HepG2 (cell line): ENCODE results near the gene CAMTA2. TPM values are rescaled to one million over a fixed set of nuclear protein-coding genes. Genes with fewer than 3 reads are reported as not detected.

ENCODE experiments used
- AKAP8 ChIP-seq: sonication (generic); formaldehyde crosslinking; IDR thresholded peaks from 2 replicates; pipeline ENCODE4 v1.5.1; 2020; ENCODE audit warnings: mild to moderate bottlenecking, missing genetic modification reagents
- BRD4 ChIP-seq: sonication (generic); formaldehyde crosslinking; IDR thresholded peaks from 2 replicates; pipeline ENCODE4 v1.4.0; 2020; ENCODE audit warnings: missing genetic modification reagents
- GATAD1 ChIP-seq: IDR thresholded peaks from 2 replicates; pipeline ENCODE4 v1.6.1; 2016; ENCODE audit warnings: missing genetic modification reagents, missing compliant biosample characterization
- IRF2 ChIP-seq: IDR thresholded peaks from 2 replicates; pipeline ENCODE4 v1.6.1; 2018; ENCODE audit warnings: missing genetic modification reagents, missing compliant biosample characterization
- KDM3A ChIP-seq: IDR thresholded peaks from 2 replicates; pipeline ENCODE4 v1.6.1; 2018; ENCODE audit warnings: low read depth, missing compliant biosample characterization
- NFKB2 ChIP-seq: sonication (generic); formaldehyde crosslinking; IDR thresholded peaks from 2 replicates; pipeline ENCODE4 v1.4.0; 2020; ENCODE audit warnings: missing genetic modification reagents, borderline replicate concordance
- PAWR ChIP-seq: sonication (generic); formaldehyde crosslinking; IDR thresholded peaks from 2 replicates; pipeline ENCODE4 v1.4.0; 2020; ENCODE audit warnings: missing genetic modification reagents, mild to moderate bottlenecking, borderline replicate concordance
- RBM39 ChIP-seq: fragments of 200-400 bp; formaldehyde crosslinking; IDR thresholded peaks from one replicate; pipeline ENCODE4 v1.6.1; 2018; ENCODE audit warnings: antibody characterized with exemption, mild to moderate bottlenecking, low read depth, low read length; ENCODE audit not compliant: poor library complexity, severe bottlenecking
- SALL1 ChIP-seq: sonication (generic); formaldehyde crosslinking; IDR thresholded peaks from 2 replicates; pipeline ENCODE4 v1.8.0; 2022; ENCODE audit warnings: mild to moderate bottlenecking, missing genetic modification reagents
- SMAD9 ChIP-seq: sonication (generic); formaldehyde crosslinking; IDR thresholded peaks from 2 replicates; pipeline ENCODE4 v1.5.1; 2020; ENCODE audit warnings: mild to moderate bottlenecking, missing genetic modification reagents
- STAG1 ChIP-seq: sonication (generic); formaldehyde crosslinking; IDR thresholded peaks from 2 replicates; pipeline ENCODE4 v1.4.0; 2020; ENCODE audit warnings: missing genetic modification reagents
- TAF1 ChIP-seq: sonication (generic); formaldehyde crosslinking; IDR thresholded peaks from 2 replicates; pipeline ENCODE4 v1.4.0; 2020; ENCODE audit warnings: missing genetic modification reagents
- ZFP62 ChIP-seq: sonication (generic); formaldehyde crosslinking; IDR thresholded peaks from 2 replicates; pipeline ENCODE4 v1.4.0; 2020; ENCODE audit warnings: missing genetic modification reagents
- ZNF234 ChIP-seq: sonication (generic); formaldehyde crosslinking; conservative IDR thresholded peaks from 2 replicates; pipeline ENCODE4 v1.5.1; 2020; ENCODE audit warnings: mild to moderate bottlenecking, missing genetic modification reagents
- ZSCAN12 ChIP-seq: sonication (generic); formaldehyde crosslinking; IDR thresholded peaks from 2 replicates; pipeline ENCODE4 v1.9.0; 2021; ENCODE audit warnings: mild to moderate bottlenecking, missing genetic modification reagents
- polyA plus RNA-seq, 8 experiments: library from polyadenylated mRNA; depleted of rRNA in 3 of 8; stranded (reverse) in 7 of 8; unstranded in 1 of 8; fragments of >200 nt; fragmentation: Illumina TruSeq in 4 of 8; extraction: Trizol in 4 of 8; gene quantifications; 2 replicates each; pipeline versions ENCODE4 v1.2.1 to v1.2.3, GENCODE V29; 2011 to 2016; ENCODE audit warnings: low read depth in 4 of 8, missing spikeins in 1 of 8, mixed read lengths in 1 of 8; ENCODE audit not compliant: insufficient read depth in 1 of 8
- total RNA-seq, 5 experiments: library from RNA; depleted of rRNA; stranded (reverse); fragments of >200 nt; fragmentation: Illumina TruSeq; extraction: Trizol; gene quantifications; 2 replicates each; pipeline ENCODE4 v1.2.3, GENCODE V29; 2016; ENCODE audit warnings: low read depth in 1 of 5
- TF ChIP-seq, protein P1 (sequence below): sonication (generic); formaldehyde crosslinking; IDR thresholded peaks from 2 replicates; pipeline ENCODE4 v1.5.1; 2020; ENCODE audit warnings: mild to moderate bottlenecking, missing genetic modification reagents, borderline replicate concordance
- TF ChIP-seq, protein P2 (sequence below): sonication (generic); formaldehyde crosslinking; IDR thresholded peaks from 2 replicates; pipeline ENCODE4 v1.5.0; 2020; ENCODE audit warnings: mild to moderate bottlenecking, missing genetic modification reagents
- TF ChIP-seq, protein P3 (sequence below): sonication (generic); formaldehyde crosslinking; IDR thresholded peaks from 2 replicates; pipeline ENCODE4 v1.4.0; 2020; ENCODE audit warnings: missing genetic modification reagents
- TF ChIP-seq, protein P4 (sequence below): sonication (generic); formaldehyde crosslinking; IDR thresholded peaks from 2 replicates; pipeline ENCODE4 v1.5.0; 2020; ENCODE audit warnings: missing genetic modification reagents

CAMTA2 gene
- total and polyA plus RNA-seq, 2 of the 13 experiments (the other 11 are each of a cell fraction or from before 2014, with no cell fraction given), result 4.1 to 7.1 TPM

DNA sequence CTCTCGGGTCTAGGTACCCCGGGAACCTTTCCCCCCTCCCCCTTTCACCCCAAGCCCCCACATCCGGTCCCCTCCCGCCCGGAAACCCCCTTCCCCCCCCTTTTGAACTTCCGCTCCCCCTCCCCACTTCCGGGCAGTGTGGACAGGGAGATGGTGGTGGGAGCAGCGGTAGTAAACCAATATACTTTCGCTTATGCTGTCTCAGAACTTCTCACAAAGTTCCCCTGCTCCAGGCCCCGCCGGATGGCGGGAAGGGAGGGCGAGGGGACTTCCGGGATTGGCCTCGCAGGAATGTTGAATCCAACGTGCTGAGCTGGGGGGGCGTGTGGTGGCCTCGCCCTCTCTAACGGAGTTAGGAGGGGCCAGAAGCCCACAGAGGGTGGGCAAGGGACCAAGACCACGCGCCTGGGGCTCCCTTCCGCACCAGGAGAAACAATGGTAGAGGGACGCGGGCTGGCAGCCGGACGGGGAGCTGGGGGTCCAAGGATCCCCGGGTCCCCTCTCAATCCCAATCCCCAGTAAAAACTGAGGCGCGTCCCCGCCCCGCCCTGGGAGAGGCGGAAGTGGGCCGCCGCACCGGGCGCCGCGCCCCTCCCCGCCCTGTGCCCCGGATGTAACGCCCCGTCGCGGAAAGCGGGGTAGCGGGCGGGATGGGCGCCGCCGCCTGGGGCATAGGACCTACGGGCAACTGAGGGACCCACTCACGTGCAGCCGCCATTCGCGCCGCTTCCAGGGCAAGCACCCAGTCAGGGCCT is 39.9 kb downstream of the CAMTA2 start (continued):
- TF ChIP-seq, protein P1, sequence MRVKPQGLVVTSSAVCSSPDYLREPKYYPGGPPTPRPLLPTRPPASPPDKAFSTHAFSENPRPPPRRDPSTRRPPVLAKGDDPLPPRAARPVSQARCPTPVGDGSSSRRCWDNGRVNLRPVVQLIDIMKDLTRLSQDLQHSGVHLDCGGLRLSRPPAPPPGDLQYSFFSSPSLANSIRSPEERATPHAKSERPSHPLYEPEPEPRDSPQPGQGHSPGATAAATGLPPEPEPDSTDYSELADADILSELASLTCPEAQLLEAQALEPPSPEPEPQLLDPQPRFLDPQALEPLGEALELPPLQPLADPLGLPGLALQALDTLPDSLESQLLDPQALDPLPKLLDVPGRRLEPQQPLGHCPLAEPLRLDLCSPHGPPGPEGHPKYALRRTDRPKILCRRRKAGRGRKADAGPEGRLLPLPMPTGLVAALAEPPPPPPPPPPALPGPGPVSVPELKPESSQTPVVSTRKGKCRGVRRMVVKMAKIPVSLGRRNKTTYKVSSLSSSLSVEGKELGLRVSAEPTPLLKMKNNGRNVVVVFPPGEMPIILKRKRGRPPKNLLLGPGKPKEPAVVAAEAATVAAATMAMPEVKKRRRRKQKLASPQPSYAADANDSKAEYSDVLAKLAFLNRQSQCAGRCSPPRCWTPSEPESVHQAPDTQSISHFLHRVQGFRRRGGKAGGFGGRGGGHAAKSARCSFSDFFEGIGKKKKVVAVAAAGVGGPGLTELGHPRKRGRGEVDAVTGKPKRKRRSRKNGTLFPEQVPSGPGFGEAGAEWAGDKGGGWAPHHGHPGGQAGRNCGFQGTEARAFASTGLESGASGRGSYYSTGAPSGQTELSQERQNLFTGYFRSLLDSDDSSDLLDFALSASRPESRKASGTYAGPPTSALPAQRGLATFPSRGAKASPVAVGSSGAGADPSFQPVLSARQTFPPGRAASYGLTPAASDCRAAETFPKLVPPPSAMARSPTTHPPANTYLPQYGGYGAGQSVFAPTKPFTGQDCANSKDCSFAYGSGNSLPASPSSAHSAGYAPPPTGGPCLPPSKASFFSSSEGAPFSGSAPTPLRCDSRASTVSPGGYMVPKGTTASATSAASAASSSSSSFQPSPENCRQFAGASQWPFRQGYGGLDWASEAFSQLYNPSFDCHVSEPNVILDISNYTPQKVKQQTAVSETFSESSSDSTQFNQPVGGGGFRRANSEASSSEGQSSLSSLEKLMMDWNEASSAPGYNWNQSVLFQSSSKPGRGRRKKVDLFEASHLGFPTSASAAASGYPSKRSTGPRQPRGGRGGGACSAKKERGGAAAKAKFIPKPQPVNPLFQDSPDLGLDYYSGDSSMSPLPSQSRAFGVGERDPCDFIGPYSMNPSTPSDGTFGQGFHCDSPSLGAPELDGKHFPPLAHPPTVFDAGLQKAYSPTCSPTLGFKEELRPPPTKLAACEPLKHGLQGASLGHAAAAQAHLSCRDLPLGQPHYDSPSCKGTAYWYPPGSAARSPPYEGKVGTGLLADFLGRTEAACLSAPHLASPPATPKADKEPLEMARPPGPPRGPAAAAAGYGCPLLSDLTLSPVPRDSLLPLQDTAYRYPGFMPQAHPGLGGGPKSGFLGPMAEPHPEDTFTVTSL (CRISPR knock-in tag), result no peak
- TF ChIP-seq TAF1 (CRISPR knock-in tag), result peak; percentile 65
- TF ChIP-seq, protein P2, sequence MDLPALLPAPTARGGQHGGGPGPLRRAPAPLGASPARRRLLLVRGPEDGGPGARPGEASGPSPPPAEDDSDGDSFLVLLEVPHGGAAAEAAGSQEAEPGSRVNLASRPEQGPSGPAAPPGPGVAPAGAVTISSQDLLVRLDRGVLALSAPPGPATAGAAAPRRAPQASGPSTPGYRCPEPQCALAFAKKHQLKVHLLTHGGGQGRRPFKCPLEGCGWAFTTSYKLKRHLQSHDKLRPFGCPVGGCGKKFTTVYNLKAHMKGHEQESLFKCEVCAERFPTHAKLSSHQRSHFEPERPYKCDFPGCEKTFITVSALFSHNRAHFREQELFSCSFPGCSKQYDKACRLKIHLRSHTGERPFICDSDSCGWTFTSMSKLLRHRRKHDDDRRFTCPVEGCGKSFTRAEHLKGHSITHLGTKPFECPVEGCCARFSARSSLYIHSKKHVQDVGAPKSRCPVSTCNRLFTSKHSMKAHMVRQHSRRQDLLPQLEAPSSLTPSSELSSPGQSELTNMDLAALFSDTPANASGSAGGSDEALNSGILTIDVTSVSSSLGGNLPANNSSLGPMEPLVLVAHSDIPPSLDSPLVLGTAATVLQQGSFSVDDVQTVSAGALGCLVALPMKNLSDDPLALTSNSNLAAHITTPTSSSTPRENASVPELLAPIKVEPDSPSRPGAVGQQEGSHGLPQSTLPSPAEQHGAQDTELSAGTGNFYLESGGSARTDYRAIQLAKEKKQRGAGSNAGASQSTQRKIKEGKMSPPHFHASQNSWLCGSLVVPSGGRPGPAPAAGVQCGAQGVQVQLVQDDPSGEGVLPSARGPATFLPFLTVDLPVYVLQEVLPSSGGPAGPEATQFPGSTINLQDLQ (CRISPR knock-in tag), result no peak
- TF ChIP-seq IRF2 (CRISPR knock-in tag), result 0 out of 2 replicates have a peak, but pooled peaks have one; percentile 8
- peak; percentile 62 for TF ChIP-seq NFKB2 (CRISPR knock-in tag)
- 0 out of 2 replicates have a peak, but pooled peaks have one; percentile 51 for TF ChIP-seq AKAP8 (CRISPR knock-in tag)
- TF ChIP-seq PAWR (CRISPR knock-in tag), result no peak
- peak; percentile 27; the same call in 1 of the 2 replicates for TF ChIP-seq ZSCAN12 (CRISPR knock-in tag)
- no peak; the same call in 1 of the 2 replicates for TF ChIP-seq GATAD1 (CRISPR knock-in tag)
- TF ChIP-seq ZFP62 (CRISPR knock-in tag), result no peak
- peak; percentile 70 for TF ChIP-seq RBM39
- TF ChIP-seq, protein P3, sequence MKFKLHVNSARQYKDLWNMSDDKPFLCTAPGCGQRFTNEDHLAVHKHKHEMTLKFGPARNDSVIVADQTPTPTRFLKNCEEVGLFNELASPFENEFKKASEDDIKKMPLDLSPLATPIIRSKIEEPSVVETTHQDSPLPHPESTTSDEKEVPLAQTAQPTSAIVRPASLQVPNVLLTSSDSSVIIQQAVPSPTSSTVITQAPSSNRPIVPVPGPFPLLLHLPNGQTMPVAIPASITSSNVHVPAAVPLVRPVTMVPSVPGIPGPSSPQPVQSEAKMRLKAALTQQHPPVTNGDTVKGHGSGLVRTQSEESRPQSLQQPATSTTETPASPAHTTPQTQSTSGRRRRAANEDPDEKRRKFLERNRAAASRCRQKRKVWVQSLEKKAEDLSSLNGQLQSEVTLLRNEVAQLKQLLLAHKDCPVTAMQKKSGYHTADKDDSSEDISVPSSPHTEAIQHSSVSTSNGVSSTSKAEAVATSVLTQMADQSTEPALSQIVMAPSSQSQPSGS (CRISPR knock-in tag), result no peak
- no peak; the same call in 1 of the 2 replicates for TF ChIP-seq ZNF234 (CRISPR knock-in tag)
- TF ChIP-seq SMAD9 (CRISPR knock-in tag), result no peak
- TF ChIP-seq, protein P4, sequence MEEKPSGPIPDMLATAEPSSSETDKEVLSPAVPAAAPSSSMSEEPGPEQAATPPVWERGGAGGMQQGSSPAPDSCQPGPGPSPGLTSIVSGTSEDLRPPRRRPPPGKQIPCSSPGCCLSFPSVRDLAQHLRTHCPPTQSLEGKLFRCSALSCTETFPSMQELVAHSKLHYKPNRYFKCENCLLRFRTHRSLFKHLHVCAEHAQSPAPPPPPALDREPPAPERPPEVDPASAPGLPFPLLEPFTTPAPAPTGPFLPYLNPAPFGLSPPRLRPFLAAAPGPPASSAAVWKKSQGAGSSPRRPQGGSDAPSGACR, result 0 out of 2 replicates have a peak, but pooled peaks have one; percentile 44
- TF ChIP-seq BRD4 (CRISPR knock-in tag), result peak; percentile 31; the same call in 1 of the 2 replicates
- TF ChIP-seq KDM3A (CRISPR knock-in tag), result no peak
- TF ChIP-seq STAG1 (CRISPR knock-in tag), result no peak
- peak; percentile 34; the same call in 1 of the 2 replicates for TF ChIP-seq SALL1
